Endothelial cell of umbilical vein (primary cell): ENCODE results near the gene RBPJL. TPM values are rescaled to one million over a fixed set of nuclear protein-coding genes. Genes with fewer than 3 reads are reported as not detected.

Source experiments
- BruUV-seq: library from RNA; stranded (reverse); fragments of 400-500 nt; replicated peaks from 2 replicates; lab custom pipeline; 2021; lab: Mats Ljungman, UMichigan
- CTCF ChIA-PET: fragments of 300-600, 350-600 bp; sonication (Branson Sonifier 250); formaldehyde crosslinking; loops from one replicate; lab custom pipeline; 2021; ENCODE audit warnings: antibody characterized with exemption, inconsistent platforms; lab: Charles Lee
- POLR2A ChIA-PET: fragments of 300-600, 350-600 bp; sonication (Branson Sonifier 250); formaldehyde crosslinking; loops from one replicate; lab custom pipeline; 2021; ENCODE audit warnings: antibody characterized with exemption, inconsistent platforms; lab: Charles Lee
- DNase-seq: peaks from one replicate; pipeline ENCODE4 v3.0.0-alpha.2; 2011; ENCODE audit warnings: low read depth, low spot score
- FAIRE-seq: peaks from 2 replicates; lab custom pipeline; 2011; peaks lifted over from hg19 to GRCh38; lab: Jason Lieb, UNC
- H2AFZ ChIP-seq: 2 replicates; pipeline ENCODE4 v1.6.0; 2012; ENCODE audit warnings: low read depth, low read length, control low read depth, inconsistent platforms
- H3K27ac ChIP-seq: 2 replicates; pipeline ENCODE4 v1.5.1; 2011; ENCODE audit warnings: low read depth, mild to moderate bottlenecking, control low read depth, low read length, moderate library complexity; ENCODE audit not compliant: insufficient read depth
- H3K27me3 ChIP-seq, 2 experiments: 2 replicates each; pipeline versions ENCODE4 v1.6.0 to v1.6.1; 2011; ENCODE audit warnings: low read length in 2 of 2, mixed read lengths in 1 of 2; ENCODE audit not compliant: control insufficient read depth in 2 of 2, insufficient read depth in 2 of 2
- H3K36me3 ChIP-seq, 2 experiments: 2 replicates in 1 of 2; 3 replicates in 1 of 2; pipeline ENCODE4 v1.5.1; 2011; ENCODE audit warnings: low read length in 2 of 2, mild to moderate bottlenecking in 1 of 2, moderate library complexity in 1 of 2; ENCODE audit not compliant: control insufficient read depth in 2 of 2, insufficient read depth in 2 of 2; ENCODE audit errors: extremely low read depth in 1 of 2
- H3K4me1 ChIP-seq: 3 replicates; pipeline ENCODE4 v1.5.1; 2011; ENCODE audit warnings: mild to moderate bottlenecking, low read length; ENCODE audit not compliant: control insufficient read depth, insufficient read depth; ENCODE audit errors: extremely low read depth
- H3K4me2 ChIP-seq: 2 replicates; pipeline ENCODE4 v1.6.1; 2011; ENCODE audit warnings: low read length, control low read depth, mixed read lengths; ENCODE audit not compliant: insufficient read depth
- H3K4me3 ChIP-seq, 3 experiments: fragments of 200-600 bp in 1 of 3; sonication (generic), shearing (Covaris generic) in 1 of 3; replicated peaks in 1 of 3; 2 replicates each; pipeline ENCODE4 v1.5.1; 2011 to 2016; ENCODE audit warnings: control low read depth in 3 of 3, low read length in 3 of 3, mild to moderate bottlenecking in 2 of 3, inconsistent platforms in 1 of 3, low read depth in 1 of 3, moderate library complexity in 1 of 3; ENCODE audit not compliant: insufficient read depth in 1 of 3
- H3K79me2 ChIP-seq: 2 replicates; pipeline ENCODE4 v1.6.0; 2012; ENCODE audit warnings: low read length, inconsistent platforms; ENCODE audit not compliant: control insufficient read depth, insufficient read depth
- H3K9ac ChIP-seq: replicated peaks from 2 replicates; pipeline ENCODE3; 2011; ENCODE audit warnings: low read length, control low read depth; ENCODE audit not compliant: insufficient read depth; ENCODE audit errors: extremely low read depth
- H3K9me1 ChIP-seq: replicated peaks from 3 replicates; pipeline ENCODE4 v1.6.0; 2011; ENCODE audit warnings: mild to moderate bottlenecking, low read length; ENCODE audit not compliant: control insufficient read depth, insufficient read depth; ENCODE audit errors: extremely low read depth
- H3K9me3 ChIP-seq: replicated peaks from 2 replicates; pipeline ENCODE4 v1.5.1; 2012; ENCODE audit warnings: low read length, inconsistent platforms; ENCODE audit not compliant: control insufficient read depth, insufficient read depth
- H4K20me1 ChIP-seq: replicated peaks from 2 replicates; pipeline ENCODE3; 2011; ENCODE audit warnings: mild to moderate bottlenecking, low read length; ENCODE audit not compliant: control insufficient read depth, insufficient read depth; ENCODE audit errors: extremely low read depth
- EZH2 ChIP-seq: IDR thresholded peaks from 2 replicates; pipeline ENCODE4 v1.6.1; 2012; ENCODE audit warnings: borderline replicate concordance, low read depth, mild to moderate bottlenecking, moderate library complexity, low read length, inconsistent platforms; ENCODE audit not compliant: severe bottlenecking
- FOS ChIP-seq: IDR thresholded peaks from 2 replicates; pipeline ENCODE4 v1.6.1; 2011; ENCODE audit warnings: mild to moderate bottlenecking, low read length, moderate library complexity, borderline replicate concordance; ENCODE audit not compliant: insufficient read depth
- GATA2 ChIP-seq: IDR thresholded peaks from 2 replicates; pipeline ENCODE4 v1.7.0; 2011; ENCODE audit warnings: low read depth, mild to moderate bottlenecking, moderate library complexity, mixed read lengths, low read length; ENCODE audit not compliant: insufficient read length, insufficient read depth
- JUN ChIP-seq: IDR thresholded peaks from 2 replicates; pipeline ENCODE4 v1.6.1; 2011; ENCODE audit warnings: borderline replicate concordance, low read depth; ENCODE audit not compliant: insufficient read length, insufficient read depth
- MAX ChIP-seq: IDR thresholded peaks from 2 replicates; pipeline ENCODE4 v1.6.1; 2011; ENCODE audit not compliant: insufficient read depth, insufficient read length
- MYC ChIP-seq: IDR thresholded peaks from one replicate; pipeline ENCODE4 v1.6.1; 2011; ENCODE audit warnings: mild to moderate bottlenecking, low read depth, low read length
- POLR2A ChIP-seq: IDR thresholded peaks from 2 replicates; pipeline ENCODE4 v1.6.1; 2012; ENCODE audit warnings: low read depth, mild to moderate bottlenecking, control low read depth, low read length
- POLR2AphosphoS5 ChIP-seq: IDR thresholded peaks from 2 replicates; pipeline ENCODE4 v1.6.1; 2012; ENCODE audit warnings: low read depth, mild to moderate bottlenecking, control low read depth, low read length, moderate library complexity; ENCODE audit not compliant: insufficient read depth
- dilution Hi-C: fragments of 300-500 bp; cut with MboI; formaldehyde crosslinking; loops from one replicate; pipeline ENCODE4 v1.15.0; 2019; ENCODE audit warnings: low sequenced_read_pairs; ENCODE audit not compliant: extremely low pct_ligation_motif_present
- intact Hi-C: fragments of 100-400 bp; cut with micrococcal nuclease; formaldehyde crosslinking; loops from one replicate; pipeline ENCODE4 v1.10.0; 2022
- polyA plus RNA-seq, 4 experiments: library from polyadenylated mRNA; depleted of rRNA in 3 of 4; stranded (reverse) in 3 of 4; unstranded in 1 of 4; fragments of >200 nt; gene quantifications; 2 replicates each; pipeline versions ENCODE4 v1.2.1 to v1.2.3, GENCODE V29; 2011 to 2012; ENCODE audit warnings: missing spikeins in 1 of 4
- total RNA-seq: library from RNA; stranded (reverse); gene quantifications from 2 replicates; pipeline ENCODE4 v1.2.3, GENCODE V29; 2021
- TF ChIP-seq, protein P1 (sequence below), 2 donors: IDR thresholded peaks; 1 replicate in 1 of 2; 2 replicates in 1 of 2; pipeline ENCODE4 v1.5.1; 2011; ENCODE audit warnings: low read length in 2 of 2, mild to moderate bottlenecking in 2 of 2, moderate library complexity in 2 of 2, control low read depth in 1 of 2, inconsistent platforms in 1 of 2, low read depth in 1 of 2; ENCODE audit not compliant: insufficient read depth in 1 of 2; ENCODE audit errors: extremely low read depth in 1 of 2

RBPJL gene
- total and polyA plus RNA-seq, 2 donors (not counting 3 experiments of a cell fraction or from before 2014, with no cell fraction given): not detected

DNA sequence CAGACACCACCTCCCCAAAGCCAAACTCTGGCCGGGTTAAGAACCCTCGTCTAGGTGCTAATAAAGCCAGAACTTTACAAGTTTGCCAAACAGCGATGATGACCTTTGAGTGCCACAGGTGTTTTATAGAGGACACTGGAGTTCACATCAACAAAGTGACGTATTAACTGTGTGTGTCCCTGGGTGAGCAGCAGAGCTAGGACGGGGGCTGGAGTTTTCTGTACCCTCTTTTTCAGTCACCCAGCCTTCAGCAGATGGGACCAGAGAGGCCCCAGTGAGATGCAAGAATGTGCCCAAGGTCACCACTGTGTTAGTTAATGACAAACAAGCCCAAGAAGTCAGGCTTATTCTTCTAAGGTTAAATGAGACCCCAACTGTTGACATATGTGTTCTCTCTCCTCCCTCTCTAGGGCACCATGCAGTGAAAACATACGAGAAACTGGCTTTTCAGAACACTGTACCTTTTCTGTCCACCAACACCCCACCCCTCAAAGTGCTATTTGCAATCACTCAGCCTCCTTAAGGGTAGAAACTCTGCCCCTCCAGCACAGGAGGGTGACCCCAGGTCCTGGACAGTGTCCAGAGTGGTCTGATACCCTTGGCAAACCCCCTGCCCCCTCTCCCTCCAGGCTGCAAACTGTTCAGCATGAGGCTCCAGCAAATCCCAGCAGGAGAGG lies 36.4 kb downstream of the RBPJL start:
- Histone ChIP-seq H2AFZ (no peak overlapping the region), H3K36me3 (peaks cover 0 to 3% of the 10 kb centered on the region in 2 experiments), H4K20me1 (no peaks in the 10 kb centered on the region), H3K9me3 (no peaks in the 10 kb centered on the region), H3K4me2 (no peak overlapping the region), H3K27ac (peak overlapping the region; percentile 1), H3K4me1 (peaks cover 65% of the 10 kb centered on the region), H3K27me3 (no peaks in the 10 kb centered on the region), H3K4me3 (no peak overlapping the region), H3K9me1 (no peaks in the 10 kb centered on the region), H3K9ac (no peak overlapping the region), H3K79me2 (peaks cover 84% of the 10 kb centered on the region)
- TF ChIP-seq FOS (no peak), GATA2 (no peak), JUN (no peak), MYC (no peak), POLR2A (no peak), POLR2AphosphoS5 (no peak), EZH2 (no peak), MAX (no peak)
- TF ChIP-seq, protein P1, sequence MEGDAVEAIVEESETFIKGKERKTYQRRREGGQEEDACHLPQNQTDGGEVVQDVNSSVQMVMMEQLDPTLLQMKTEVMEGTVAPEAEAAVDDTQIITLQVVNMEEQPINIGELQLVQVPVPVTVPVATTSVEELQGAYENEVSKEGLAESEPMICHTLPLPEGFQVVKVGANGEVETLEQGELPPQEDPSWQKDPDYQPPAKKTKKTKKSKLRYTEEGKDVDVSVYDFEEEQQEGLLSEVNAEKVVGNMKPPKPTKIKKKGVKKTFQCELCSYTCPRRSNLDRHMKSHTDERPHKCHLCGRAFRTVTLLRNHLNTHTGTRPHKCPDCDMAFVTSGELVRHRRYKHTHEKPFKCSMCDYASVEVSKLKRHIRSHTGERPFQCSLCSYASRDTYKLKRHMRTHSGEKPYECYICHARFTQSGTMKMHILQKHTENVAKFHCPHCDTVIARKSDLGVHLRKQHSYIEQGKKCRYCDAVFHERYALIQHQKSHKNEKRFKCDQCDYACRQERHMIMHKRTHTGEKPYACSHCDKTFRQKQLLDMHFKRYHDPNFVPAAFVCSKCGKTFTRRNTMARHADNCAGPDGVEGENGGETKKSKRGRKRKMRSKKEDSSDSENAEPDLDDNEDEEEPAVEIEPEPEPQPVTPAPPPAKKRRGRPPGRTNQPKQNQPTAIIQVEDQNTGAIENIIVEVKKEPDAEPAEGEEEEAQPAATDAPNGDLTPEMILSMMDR (IDR thresholded peaks at IDR 0.05; ENCODE audit: extremely low read depth in 1 of 2, insufficient read depth in 1 of 2, low read depth in 1 of 2, low read length in 2 of 2): no peak
- ChIA-PET CTCF (interaction anchor here (1.4 to 2.3 kb wide), 5 partner anchors 20 to 94 kb away, joined by 3 to 22 read pairs (median 9); partner anchors contain the start of gene SYS1), POLR2A (interaction anchor here (1.9 kb wide), 1 partner anchor 20 kb away, joined by 4 read pairs; the partner anchor contains the start of gene SYS1)
- intact Hi-C loops: loop anchor here (10.0 kb wide), 1 partner anchor 572 kb away; the partner anchor contains the start of gene PLTP
- dilution Hi-C loops: no loop called here
- no TSS peak for BruUV-seq
- DNase-seq: no peak
- no peak for FAIRE-seq
